Measurements from ENCODE around the gene MZB1.

Gene MZB1

DNA sequence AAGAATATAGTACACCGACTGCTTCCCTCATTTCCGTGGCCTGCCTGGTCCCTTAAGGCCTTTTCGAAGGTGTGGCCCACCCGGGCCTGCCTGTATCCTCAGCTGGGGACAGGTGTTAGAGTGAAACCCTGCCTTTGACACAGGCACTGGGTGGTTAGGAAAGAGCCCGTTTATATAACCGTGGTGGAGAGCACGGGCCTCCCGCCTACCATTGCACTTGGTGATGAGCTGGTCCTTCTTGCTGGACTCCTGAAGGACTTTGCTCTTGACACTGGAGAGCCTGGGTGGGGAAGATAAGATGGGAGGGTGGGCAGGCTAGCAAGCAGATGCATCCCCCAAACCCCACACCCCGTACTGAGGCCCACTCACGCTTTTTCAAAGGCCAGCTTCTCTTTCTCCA is 11.8 kb upstream of the MZB1 start:
- peaks cover 6% of the 10 kb centered on the region for H3K36me3 ChIP-seq (ENCODE audit: insufficient read depth, insufficient read length, low read length)
- H3K4me1 ChIP-seq (ENCODE audit: insufficient read depth, insufficient read length), result peaks cover under 1% of the 10 kb centered on the region
- H3K4me3 ChIP-seq (ENCODE audit: insufficient read length, low read depth), result no peak overlapping the region
- no peak overlapping the region for H3K9ac ChIP-seq (ENCODE audit: insufficient read length, low read depth)
- no peaks in the 10 kb centered on the region for H3K9me3 ChIP-seq (ENCODE audit: insufficient read depth, low read length)
- TF ChIP-seq SUZ12 (IDR thresholded peaks at IDR 0.05; ENCODE audit: extremely low read depth, insufficient read depth, insufficient read length) (no peak), ZNF274 (IDR thresholded peaks at IDR 0.05; ENCODE audit: low read depth, low read length) (no peak), YY1 (IDR thresholded peaks at IDR 0.05; ENCODE audit: insufficient read depth, insufficient read length) (no peak)
- DNase-seq (ENCODE audit: low read depth, low spot score), result no peak
- no peaks in the 10 kb centered on the region for H3K27me3 ChIP-seq (ENCODE audit: insufficient read depth, insufficient read length)

GRCh38 chr5:139399501-139400121 is 9.9 kb upstream of the MZB1 start:
- Histone ChIP-seq H3K36me3 (ENCODE audit: insufficient read depth, insufficient read length, low read length) (peaks cover 6% of the 10 kb centered on the region), H3K4me1 (ENCODE audit: insufficient read depth, insufficient read length) (peaks cover 11% of the 10 kb centered on the region), H3K9me3 (ENCODE audit: insufficient read depth, low read length) (no peaks in the 10 kb centered on the region), H3K9ac (ENCODE audit: insufficient read length, low read depth) (no peak overlapping the region), H3K4me3 (ENCODE audit: insufficient read length, low read depth) (no peak overlapping the region), H3K27me3 (ENCODE audit: insufficient read depth, insufficient read length) (no peaks in the 10 kb centered on the region)
- DNase-seq (ENCODE audit: low read depth, low spot score), result no peak
- TF ChIP-seq SUZ12 (IDR thresholded peaks at IDR 0.05; ENCODE audit: extremely low read depth, insufficient read depth, insufficient read length) (no peak), YY1 (IDR thresholded peaks at IDR 0.05; ENCODE audit: insufficient read depth, insufficient read length) (no peak), ZNF274 (IDR thresholded peaks at IDR 0.05; ENCODE audit: low read depth, low read length) (no peak)

DNA sequence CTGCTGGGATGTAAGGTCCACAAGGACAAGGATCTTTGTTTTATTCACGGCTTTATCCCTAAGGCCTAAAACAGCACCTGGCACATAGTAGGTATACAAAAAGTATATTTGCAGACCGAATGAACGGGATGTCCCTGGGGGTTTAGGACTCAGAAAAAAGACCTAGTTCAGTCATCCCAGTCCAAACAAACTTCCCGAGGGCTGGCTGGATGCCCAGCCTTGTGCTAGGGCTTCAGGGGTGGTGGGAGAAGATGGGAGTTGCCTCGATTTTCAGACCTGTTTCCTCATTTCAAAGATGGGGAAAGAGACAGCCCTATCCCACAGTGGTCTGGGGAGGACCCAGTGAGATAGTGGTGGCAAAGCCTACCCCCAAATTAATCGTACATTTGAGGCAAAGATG is 8.2 kb upstream of the MZB1 start:
- peaks cover 11% of the 10 kb centered on the region for H3K4me1 ChIP-seq (ENCODE audit: insufficient read depth, insufficient read length)
- no peak for DNase-seq (ENCODE audit: low read depth, low spot score)
- TF ChIP-seq ZNF274 (IDR thresholded peaks at IDR 0.05; ENCODE audit: low read depth, low read length) (no peak), YY1 (IDR thresholded peaks at IDR 0.05; ENCODE audit: insufficient read depth, insufficient read length) (no peak)

GRCh38 chr5:139396691-139397090 is 7.0 kb upstream of the MZB1 start:
- peaks cover 10% of the 10 kb centered on the region; the same call in 1 of the 2 replicates for H3K9me3 ChIP-seq (ENCODE audit: insufficient read depth, low read length)
- H3K36me3 ChIP-seq (ENCODE audit: insufficient read depth, insufficient read length, low read length), result peaks cover 6% of the 10 kb centered on the region
- peaks cover 11% of the 10 kb centered on the region for H3K4me1 ChIP-seq (ENCODE audit: insufficient read depth, insufficient read length)
- DNase-seq (ENCODE audit: low read depth, low spot score), result no peak
- no peak for TF ChIP-seq YY1 (IDR thresholded peaks at IDR 0.05; ENCODE audit: insufficient read depth, insufficient read length)
- no peak for TF ChIP-seq ZNF274 (IDR thresholded peaks at IDR 0.05; ENCODE audit: low read depth, low read length)
- TF ChIP-seq SUZ12 (IDR thresholded peaks at IDR 0.05; ENCODE audit: extremely low read depth, insufficient read depth, insufficient read length), result no peak
- peaks cover 16% of the 10 kb centered on the region for H3K27me3 ChIP-seq (ENCODE audit: insufficient read depth, insufficient read length)
- no peak overlapping the region for H3K4me3 ChIP-seq (ENCODE audit: insufficient read length, low read depth)
- H3K9ac ChIP-seq (ENCODE audit: insufficient read length, low read depth), result no peak overlapping the region

More for the DNA sequence above, 8.2 kb upstream of the MZB1 start:
- H3K27me3 ChIP-seq (ENCODE audit: insufficient read depth, insufficient read length), result peaks cover 15% of the 10 kb centered on the region
- peaks cover 6% of the 10 kb centered on the region for H3K36me3 ChIP-seq (ENCODE audit: insufficient read depth, insufficient read length, low read length)
- no peak overlapping the region for H3K9ac ChIP-seq (ENCODE audit: insufficient read length, low read depth)
- H3K9me3 ChIP-seq (ENCODE audit: insufficient read depth, low read length), result peaks cover 4% of the 10 kb centered on the region; the same call in 1 of the 2 replicates
- no peak overlapping the region for H3K4me3 ChIP-seq (ENCODE audit: insufficient read length, low read depth)

- no peak overlapping the region for H3K4me3 ChIP-seq (ENCODE audit: insufficient read length, low read depth)
- TF ChIP-seq ZNF274 (IDR thresholded peaks at IDR 0.05; ENCODE audit: low read depth, low read length) (no peak), SUZ12 (IDR thresholded peaks at IDR 0.05; ENCODE audit: extremely low read depth, insufficient read depth, insufficient read length) (no peak), YY1 (IDR thresholded peaks at IDR 0.05; ENCODE audit: insufficient read depth, insufficient read length) (no peak)
- peaks cover 11% of the 10 kb centered on the region for H3K4me1 ChIP-seq (ENCODE audit: insufficient read depth, insufficient read length)
- H3K9me3 ChIP-seq (ENCODE audit: insufficient read depth, low read length), result peaks cover 10% of the 10 kb centered on the region; the same call in 1 of the 2 replicates
- H3K27me3 ChIP-seq (ENCODE audit: insufficient read depth, insufficient read length), result peaks cover 16% of the 10 kb centered on the region
- H3K36me3 ChIP-seq (ENCODE audit: insufficient read depth, insufficient read length, low read length), result no peaks in the 10 kb centered on the region
- peak overlapping the region; percentile 42 for H3K9ac ChIP-seq (ENCODE audit: insufficient read length, low read depth)
- no peak for DNase-seq (ENCODE audit: low read depth, low spot score)
These were observed 6.3 kb upstream of the MZB1 start for GRCh38 chr5:139395844-139396640.

DNA sequence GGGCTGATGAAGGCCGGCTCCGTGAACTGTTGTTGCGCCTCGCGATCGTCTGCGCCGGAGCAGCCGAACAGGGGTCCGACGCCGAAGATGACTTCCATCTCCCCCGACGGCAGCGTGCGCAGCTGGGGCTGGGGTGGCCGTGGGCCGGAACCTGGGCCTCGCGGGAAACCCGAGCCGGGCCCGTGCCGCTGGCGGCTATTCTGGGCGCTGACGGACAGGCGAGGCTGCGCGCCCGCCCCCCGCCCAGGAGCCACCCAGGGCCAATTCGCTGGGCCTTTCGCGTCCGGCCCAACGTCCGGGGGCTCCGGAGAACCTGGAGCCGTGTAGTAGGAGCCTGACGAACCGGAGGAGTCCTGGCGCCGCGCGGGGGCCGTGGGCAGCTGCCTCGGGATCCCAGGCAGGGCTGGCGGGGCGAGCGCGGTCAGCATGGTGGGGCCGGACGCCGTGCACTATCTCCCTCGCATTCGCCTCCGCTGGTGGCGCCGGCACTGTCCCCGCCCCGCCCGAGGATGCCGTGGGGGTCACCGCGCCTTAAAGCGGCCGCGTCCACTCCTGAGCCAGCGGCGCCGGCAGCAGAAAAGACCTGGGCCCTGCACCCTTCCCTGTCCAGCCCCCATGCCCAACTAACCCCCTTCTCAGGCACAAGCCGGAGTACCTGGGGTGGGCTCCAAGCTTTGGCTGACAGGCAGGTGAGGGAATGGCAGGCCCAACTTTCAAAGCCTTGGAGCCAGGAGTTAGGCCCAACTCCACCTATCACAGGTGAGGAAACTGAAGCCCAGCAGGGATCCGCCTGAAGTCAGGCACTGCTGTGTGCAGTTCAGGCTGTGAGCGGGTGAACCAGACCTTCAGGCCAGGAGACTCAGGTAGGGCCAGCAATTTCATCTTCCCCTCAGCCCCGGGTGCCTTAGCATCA is 5.2 kb upstream of the MZB1 start, which contains the start of gene PROB1:
TSS of gene PROB1 (minus strand) at position 451 of the 913 bp plus-strand sequence. CDS start at position 428, 23 bp downstream.
- Histone ChIP-seq H3K36me3 (ENCODE audit: insufficient read depth, insufficient read length, low read length) (no peaks in the 10 kb centered on the region), H3K9me3 (ENCODE audit: insufficient read depth, low read length) (peaks cover 10% of the 10 kb centered on the region; the same call in 1 of the 2 replicates), H3K4me1 (ENCODE audit: insufficient read depth, insufficient read length) (peaks cover 11% of the 10 kb centered on the region), H3K9ac (ENCODE audit: insufficient read length, low read depth) (peak within 1 kb of the TSS; percentile 71), H3K4me3 (ENCODE audit: insufficient read length, low read depth) (peak within 1 kb of the TSS; percentile 33), H3K27me3 (ENCODE audit: insufficient read depth, insufficient read length) (peaks cover 16% of the 10 kb centered on the region)
- TF ChIP-seq ZNF274 (IDR thresholded peaks at IDR 0.05; ENCODE audit: low read depth, low read length), result no peak
- no peak for TF ChIP-seq YY1 (IDR thresholded peaks at IDR 0.05; ENCODE audit: insufficient read depth, insufficient read length)
- no peak for DNase-seq (ENCODE audit: low read depth, low spot score)

All from NT2/D1 (cell line).